GM21576 (cell line): ENCODE results near the gene HOOK2.
A peak's percentile ranks its signal among the peaks of the same experiment; 100 is the strongest.

Experiments used
- ATAC-seq: cut with Tn5 transposase; IDR thresholded peaks from one replicate; pipeline ENCODE4 v1.9.1; 2021; ENCODE audit warnings: mild to moderate bottlenecking, moderate library complexity; ENCODE audit not compliant: unreplicated experiment

Gene HOOK2

GRCh38 chr19:12783849-12784393 lies 8.6 kb upstream of the HOOK2 start:
- ATAC-seq: no peak

DNA sequence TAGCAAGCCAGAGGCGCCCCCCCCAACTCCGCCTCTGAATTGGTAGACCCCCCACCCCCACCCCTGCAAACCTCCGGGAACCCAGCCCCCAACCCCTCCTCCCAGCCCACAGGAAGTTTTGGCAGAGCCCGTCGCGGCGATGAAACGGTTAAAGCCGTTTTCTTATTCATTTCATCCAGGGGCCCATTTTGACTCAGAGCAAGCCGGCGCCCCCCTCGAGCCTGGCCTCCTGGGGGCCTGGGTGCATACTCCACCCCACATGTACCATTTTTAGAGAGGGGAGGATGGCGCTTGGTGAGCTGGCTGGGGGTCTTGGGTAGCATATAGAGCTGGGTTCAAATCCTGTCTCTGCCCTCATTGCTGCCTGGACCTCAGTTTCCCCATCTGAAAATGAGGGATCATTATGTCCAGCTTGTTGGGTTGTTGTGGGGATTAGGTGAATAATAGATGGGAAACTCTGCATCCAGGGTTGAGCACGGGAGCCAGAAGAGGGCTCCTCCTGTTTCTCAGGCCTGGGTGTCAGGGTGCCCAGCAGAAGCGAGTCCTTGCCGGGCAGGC lies 8.0 kb upstream of the HOOK2 start:
- ATAC-seq: no peak

DNA sequence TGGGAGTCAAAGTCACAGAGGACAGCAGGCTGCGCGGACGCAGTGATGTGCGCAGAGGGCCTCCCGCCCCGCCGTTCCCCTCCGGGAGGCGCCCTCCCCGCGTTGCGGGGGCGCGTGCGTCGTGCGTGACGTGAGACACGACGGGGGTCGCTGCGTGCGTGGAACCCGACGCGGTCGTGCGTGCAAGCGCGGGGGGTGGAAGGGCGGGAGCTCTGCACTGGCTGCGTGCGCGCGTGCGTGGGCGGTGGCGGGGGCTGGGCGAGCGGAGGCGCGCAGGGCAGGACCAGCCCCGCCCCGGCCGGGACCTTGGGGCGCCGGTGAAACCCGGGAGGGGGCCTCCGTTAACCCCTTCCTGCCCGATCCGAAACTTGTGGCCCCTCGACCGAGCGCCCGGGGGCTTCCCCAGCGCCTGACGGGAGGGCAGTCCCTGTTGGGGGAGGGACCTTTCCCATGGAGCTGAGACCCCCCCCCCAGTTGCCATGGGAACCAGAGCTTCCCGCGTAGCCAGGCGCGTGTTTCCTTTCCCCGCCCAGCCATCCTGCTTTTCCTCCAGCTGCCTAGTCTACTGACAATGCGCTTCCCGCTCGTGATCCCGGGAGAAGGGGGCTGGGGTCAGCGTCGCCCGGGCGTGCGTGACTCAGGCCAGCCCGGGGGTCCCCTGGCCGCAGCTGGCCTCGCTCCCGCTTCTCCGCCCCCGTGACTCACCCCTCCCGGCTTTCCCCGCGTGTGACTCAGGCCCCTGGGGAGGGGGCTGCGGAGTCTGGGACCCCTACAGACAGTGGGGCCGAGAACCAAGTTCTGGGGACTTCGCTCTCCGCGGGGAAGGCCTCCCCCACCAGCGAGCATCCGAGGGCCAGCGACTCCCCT lies 7.3 kb upstream of the HOOK2 start:
- ATAC-seq: peak; percentile 34

DNA sequence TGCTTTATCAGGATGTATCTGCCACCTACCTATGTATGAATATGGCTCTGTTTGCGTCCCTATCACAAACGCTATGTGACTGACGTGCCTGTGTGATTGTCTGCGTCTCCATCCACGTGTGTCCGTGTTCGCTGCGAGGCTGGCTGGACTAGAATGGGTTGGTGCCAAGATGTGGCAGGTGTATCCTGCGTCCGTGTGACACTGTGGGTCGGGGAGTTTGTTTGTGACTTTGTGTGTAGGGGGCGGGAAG lies 6.7 kb upstream of the HOOK2 start:
- no peak for ATAC-seq

DNA sequence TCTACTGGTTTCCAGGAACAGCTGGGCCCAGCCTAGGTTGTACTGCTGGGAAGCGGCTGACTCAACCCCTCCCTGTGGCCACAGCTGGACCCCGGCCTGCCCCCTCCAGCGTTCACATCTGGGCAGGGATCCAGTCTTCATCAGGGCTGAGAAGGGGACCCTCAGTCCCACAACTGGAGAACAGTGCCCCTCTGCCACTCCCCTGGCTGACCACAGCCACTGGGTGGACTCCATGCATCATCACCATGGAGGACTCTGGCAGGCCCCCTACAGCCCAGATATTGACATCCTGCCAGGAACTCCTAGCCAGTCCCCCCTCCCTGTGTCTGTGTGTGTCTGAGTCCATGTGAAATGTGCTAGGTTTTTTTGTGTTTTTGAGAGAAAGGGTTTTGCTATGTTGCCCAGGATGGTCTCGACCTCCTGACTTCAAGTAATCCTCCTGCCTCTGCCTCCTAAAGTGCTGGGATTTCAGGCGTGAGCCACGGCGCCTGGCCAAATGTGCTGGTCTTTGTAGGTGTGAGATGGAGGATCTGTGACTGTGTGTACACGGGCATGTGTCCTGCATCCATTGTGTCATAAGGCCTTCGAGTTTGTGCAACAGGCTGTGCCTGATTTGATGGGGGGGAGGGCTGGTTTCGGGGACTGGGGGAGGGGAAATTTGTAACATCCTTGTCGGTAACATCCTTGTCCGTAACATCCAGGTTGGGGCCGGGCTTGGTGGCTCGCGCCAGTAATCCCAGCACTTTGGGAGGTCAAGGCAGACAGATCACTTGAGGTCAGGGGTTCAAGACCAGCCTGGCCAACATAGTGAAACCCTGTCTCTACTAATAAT lies 4.0 kb upstream of the HOOK2 start:
- ATAC-seq: no peak

DNA sequence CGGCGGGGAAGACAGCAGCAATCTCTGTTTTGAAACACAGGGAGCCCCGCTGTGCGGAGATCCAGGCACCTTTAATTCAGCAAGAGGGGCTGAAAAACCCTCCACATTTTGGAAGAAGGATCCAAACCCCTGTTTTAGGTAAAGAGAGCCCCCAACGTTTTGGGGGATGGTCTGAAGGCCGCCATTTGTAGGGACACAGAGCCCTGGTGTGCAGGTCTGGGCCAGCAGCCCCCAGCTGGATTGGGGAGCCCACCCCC lies 3.5 kb upstream of the HOOK2 start:
- ATAC-seq: no peak

DNA sequence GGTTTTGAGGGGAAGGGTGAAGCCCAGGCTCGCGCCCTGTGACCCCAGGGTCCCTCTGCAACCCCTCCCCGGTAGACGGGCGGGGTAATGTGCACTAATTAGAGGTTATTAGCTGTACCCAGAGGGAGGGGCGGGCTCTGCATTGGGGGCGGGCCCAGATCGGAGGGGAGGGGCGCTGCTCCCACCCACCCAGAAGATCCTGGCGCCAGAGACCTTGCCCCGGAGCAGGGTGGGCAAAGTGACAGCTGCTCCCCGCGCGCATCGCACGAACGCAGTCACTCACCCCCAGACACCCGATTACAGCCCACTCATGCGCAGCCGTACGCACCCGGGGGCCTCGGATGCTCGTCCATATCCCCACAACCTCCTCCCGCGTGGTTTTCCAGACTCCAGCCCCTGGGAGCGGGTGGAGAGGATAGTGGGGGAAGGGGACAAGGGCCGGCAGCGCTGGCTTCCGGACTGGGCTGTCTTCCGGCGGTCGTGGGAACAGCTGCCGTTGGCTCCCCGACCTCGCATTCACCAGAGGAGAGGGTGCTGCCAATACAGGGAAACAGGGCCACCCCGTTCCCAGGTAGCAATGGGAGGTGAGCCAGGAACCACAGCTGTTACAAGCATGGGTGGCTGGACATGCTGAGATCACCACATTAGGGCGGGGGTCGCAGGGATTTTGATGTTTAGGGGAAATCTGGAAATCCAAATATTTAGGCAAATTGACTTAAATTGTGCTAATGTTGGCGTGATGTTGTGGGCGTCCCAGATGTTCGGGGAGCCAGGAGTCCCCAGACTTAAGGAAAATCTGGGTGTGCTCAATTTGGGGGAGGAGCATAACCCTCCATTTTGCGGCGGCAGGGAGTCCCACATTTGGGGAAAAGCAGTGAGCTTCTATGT lies 2.9 kb upstream of the HOOK2 start:
- no peak for ATAC-seq

- peak; percentile 37 for ATAC-seq
Measured at GRCh38 chr19:12777217-12778016, 2.1 kb upstream of the HOOK2 start.

DNA sequence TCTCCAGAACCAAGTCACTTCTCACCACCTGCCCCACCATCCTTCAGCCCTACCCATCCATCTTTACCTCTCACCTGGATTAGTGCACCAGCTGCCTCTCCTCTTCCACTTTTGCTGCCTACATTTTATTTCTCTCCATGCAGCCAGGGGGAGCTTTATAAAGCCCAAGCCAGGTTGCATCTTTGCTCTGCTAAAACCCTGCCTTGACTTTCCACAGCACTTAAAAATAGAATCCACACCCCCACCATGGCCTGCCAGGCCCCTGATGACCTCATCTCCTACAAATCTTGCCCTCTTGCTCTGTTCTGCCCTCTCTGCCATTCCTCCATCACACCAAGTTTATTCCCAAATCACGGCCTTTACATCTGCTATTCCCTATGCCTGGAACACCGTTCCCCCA lies 1.8 kb downstream of the HOOK2 start:
- no peak for ATAC-seq

GRCh38 chr19:12772323-12772722 lies 3.0 kb downstream of the HOOK2 start:
- no peak for ATAC-seq

DNA sequence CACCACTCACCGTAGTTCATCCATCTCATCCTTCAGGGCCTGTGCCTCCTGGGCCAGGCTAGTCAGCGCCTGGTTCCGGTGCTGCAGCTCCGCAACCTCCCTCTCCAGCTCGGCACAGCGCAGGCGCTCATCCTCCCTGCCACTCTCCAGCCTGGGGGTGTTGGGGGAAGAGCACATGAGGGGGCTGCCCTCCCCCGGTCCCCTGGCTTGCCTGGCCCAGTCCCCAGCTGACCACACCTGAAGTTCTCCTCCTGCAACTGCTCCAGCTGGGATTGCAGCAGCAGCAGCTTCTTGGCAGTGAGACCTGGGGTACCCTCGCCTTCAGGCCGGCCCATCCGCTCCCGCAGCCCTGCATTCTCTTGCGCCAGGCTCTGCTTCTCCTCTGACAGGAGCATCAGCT lies 4.4 kb downstream of the HOOK2 start:
- ATAC-seq: no peak

- ATAC-seq: no peak
Measured at GRCh38 chr19:12769689-12770088, 5.7 kb downstream of the HOOK2 start.

- ATAC-seq: no peak
Measured at GRCh38 chr19:12767666-12768065, 7.7 kb downstream of the HOOK2 start.

- ATAC-seq: no peak
Measured at GRCh38 chr19:12767150-12767549, 8.2 kb downstream of the HOOK2 start.

- ATAC-seq: no peak
Measured at GRCh38 chr19:12766051-12766521, 9.3 kb downstream of the HOOK2 start.

DNA sequence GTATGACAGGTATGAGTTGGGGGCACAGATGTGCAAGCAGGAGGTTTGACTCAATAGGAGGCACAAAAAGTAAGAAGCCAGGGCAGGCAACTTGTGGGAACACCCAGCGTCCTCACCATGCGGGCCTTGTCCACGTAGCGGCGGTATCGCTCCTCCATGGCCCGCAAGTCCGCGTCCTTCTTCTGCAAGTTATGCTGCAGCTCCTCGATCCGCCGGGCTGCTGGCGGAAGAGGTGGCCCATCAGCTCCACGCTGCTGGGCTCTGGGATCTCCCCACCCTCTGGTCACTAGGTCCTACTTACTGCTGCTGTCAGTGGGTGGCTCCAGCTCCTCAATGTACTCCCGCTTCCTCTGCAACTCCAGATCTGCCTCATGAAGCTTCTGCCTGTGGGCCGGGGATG lies 10.7 kb downstream of the HOOK2 start:
- ATAC-seq: no peak

GRCh38 chr19:12763100-12763499 lies 12.3 kb downstream of the HOOK2 start:
- ATAC-seq: no peak

DNA sequence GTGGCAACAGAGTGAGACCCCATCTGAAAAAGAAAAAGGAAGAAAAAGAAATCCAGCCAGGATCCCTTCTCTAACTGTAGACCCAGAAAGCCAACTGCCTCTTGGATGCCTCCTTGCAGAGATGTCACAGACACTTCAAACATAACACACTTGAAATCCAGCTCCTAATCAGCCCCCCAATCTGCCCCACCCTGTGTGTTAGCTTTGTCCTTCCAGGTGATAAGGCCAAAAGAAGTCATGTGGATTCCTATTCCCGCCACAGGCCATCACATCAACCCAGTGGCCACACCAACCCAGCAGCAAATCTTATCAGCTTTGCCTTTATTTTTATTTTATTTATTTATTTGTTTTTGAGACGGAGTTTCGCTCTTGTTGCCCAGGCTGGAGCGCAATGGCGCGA lies 15.7 kb downstream of the HOOK2 start:
- ATAC-seq: no peak

GRCh38 chr19:12757544-12758274 lies 17.6 kb downstream of the HOOK2 start:
- no peak for ATAC-seq
